ENCODE measurements around the gene RITA1.

RITA1 gene

GRCh38 chr12:113164014-113164413, 21.5 kb upstream of the RITA1 start:
- no peak overlapping the region for H3K4me3 ChIP-seq (ENCODE audit: low read depth, low read length)
- ChIA-PET CTCF (interaction anchor here (0.6 to 1.5 kb wide), 2 partner anchors 10 to 11 kb away, joined by 4 to 6 read pairs; no protein-coding TSS in a partner anchor), POLR2A (no interaction called here)
- TF ChIP-seq CTCF (IDR thresholded peaks at IDR 0.05; ENCODE audit: insufficient read depth, low read length, missing control alignments), result no peak
- DNase-seq (ENCODE audit: low read depth, low spot score), result no peak

- no peak for TF ChIP-seq CTCF (IDR thresholded peaks at IDR 0.05; ENCODE audit: insufficient read depth, low read length, missing control alignments)
- H3K4me3 ChIP-seq (ENCODE audit: low read depth, low read length), result no peak overlapping the region
- ChIA-PET CTCF (interaction anchor here (0.9 to 2.2 kb wide), 5 partner anchors 8 to 173 kb away, joined by 3 to 22 read pairs (median 6); no protein-coding TSS in a partner anchor), POLR2A (no interaction called here)
- no peak for DNase-seq (ENCODE audit: low read depth, low spot score)
These were observed 19.7 kb upstream of the RITA1 start for GRCh38 chr12:113165521-113166450.

GRCh38 chr12:113167868-113168267, 17.7 kb upstream of the RITA1 start:
- DNase-seq (ENCODE audit: low read depth, low spot score), result no peak
- CTCF ChIA-PET, result interaction anchor here (13.7 kb wide), 1 partner anchor 118 kb away, joined by 157 read pairs; no protein-coding TSS in a partner anchor
- no peak for TF ChIP-seq CTCF (IDR thresholded peaks at IDR 0.05; ENCODE audit: insufficient read depth, low read length, missing control alignments)
- no peak overlapping the region for H3K4me3 ChIP-seq (ENCODE audit: low read depth, low read length)
- POLR2A ChIA-PET, result interaction anchor here (1.5 kb wide), 1 partner anchor 17 kb away, joined by 3 read pairs; no protein-coding TSS in a partner anchor

- DNase-seq (ENCODE audit: low read depth, low spot score), result no peak
- CTCF ChIA-PET, result interaction anchor here (1.3 to 13.7 kb wide), 3 partner anchors 9 to 176 kb away, joined by 4 to 157 read pairs (median 19); no protein-coding TSS in a partner anchor
- POLR2A ChIA-PET, result no interaction called here
- H3K4me3 ChIP-seq (ENCODE audit: low read depth, low read length), result no peak overlapping the region
- no peak for TF ChIP-seq CTCF (IDR thresholded peaks at IDR 0.05; ENCODE audit: insufficient read depth, low read length, missing control alignments)
These were observed 15.8 kb upstream of the RITA1 start for GRCh38 chr12:113169697-113170096.

- CTCF ChIA-PET, result interaction anchor here (1.7 to 13.7 kb wide), 4 partner anchors 11 to 177 kb away, joined by 4 to 157 read pairs (median 31); partner anchors contain the start of gene CFAP73
- no peak overlapping the region for H3K4me3 ChIP-seq (ENCODE audit: low read depth, low read length)
- TF ChIP-seq CTCF (IDR thresholded peaks at IDR 0.05; ENCODE audit: insufficient read depth, low read length, missing control alignments), result no peak
- DNase-seq (ENCODE audit: low read depth, low spot score), result no peak
- POLR2A ChIA-PET, result no interaction called here
These were observed 15.1 kb upstream of the RITA1 start for GRCh38 chr12:113170457-113170856.

GRCh38 chr12:113170926-113171325, 14.6 kb upstream of the RITA1 start:
- ChIA-PET POLR2A (no interaction called here), CTCF (interaction anchor here (1.7 to 13.7 kb wide), 4 partner anchors 12 to 177 kb away, joined by 4 to 157 read pairs (median 31); partner anchors contain the start of gene CFAP73)
- no peak overlapping the region for H3K4me3 ChIP-seq (ENCODE audit: low read depth, low read length)
- no peak for TF ChIP-seq CTCF (IDR thresholded peaks at IDR 0.05; ENCODE audit: insufficient read depth, low read length, missing control alignments)
- DNase-seq (ENCODE audit: low read depth, low spot score), result no peak

All from AG04449 (cell line).